Psoas muscle (tissue), 8 donors: ENCODE measurements around the gene TAT. TPM values are rescaled to one million over a fixed set of nuclear protein-coding genes. Genes with fewer than 3 reads are reported as not detected.

Experiments
- ATAC-seq, 4 donors: fragments of 200-7000 bp; cut with Tn5 transposase; one replicate each; pipeline ENCODE4 v1.9.1; 2020; ENCODE audit warnings: moderate library complexity in 3 of 4, mild to moderate bottlenecking in 2 of 4
- DNase-seq, 2 donors: peaks; one replicate each; pipeline ENCODE4 v3.0.0-alpha.2; 2020
- H3K27ac ChIP-seq: fragments of 200-600 bp; one replicate; pipeline ENCODE4 v1.8.0; 2022
- H3K27me3 ChIP-seq, 3 donors: fragments of 200-600 bp in 1 of 3; one replicate each; pipeline versions ENCODE4 v1.6.1 to v1.8.0; 2013 to 2022; ENCODE audit warnings: low read length in 2 of 3, mild to moderate bottlenecking in 2 of 3, moderate library complexity in 1 of 3; ENCODE audit not compliant: insufficient read depth in 3 of 3
- H3K36me3 ChIP-seq, 2 donors: fragments of 200-600 bp in 1 of 2; one replicate each; pipeline versions ENCODE4 v1.6.1 to v1.8.0; 2013 to 2022; ENCODE audit warnings: low read depth in 1 of 2, mild to moderate bottlenecking in 1 of 2, moderate library complexity in 1 of 2; ENCODE audit not compliant: insufficient read depth in 1 of 2
- H3K4me1 ChIP-seq: fragments of 200-600 bp; one replicate; pipeline ENCODE4 v1.8.0; 2022
- H3K4me3 ChIP-seq: fragments of 200-600 bp; one replicate; pipeline ENCODE4 v1.8.0; 2022; ENCODE audit warnings: mild to moderate bottlenecking
- H3K9me3 ChIP-seq: fragments of 200-600 bp; one replicate; pipeline ENCODE4 v1.8.0; 2022
- WGBS, 3 donors: extraction: QIAGEN DNeasy Blood & Tissue Kit; methylation state at CpG; one replicate each; pipeline versions ENCODE4 v1.1.6 to v1.1.7; 2013; 5-methylcytosine and 5-hydroxymethylcytosine counted together
- intact Hi-C, 2 donors: fragments of 100-400 bp; cut with DNase I; formaldehyde crosslinking; loops; one replicate each; pipeline versions ENCODE4 v1.11.0 to v1.14.2; 2022
- long read RNA-seq, 2 donors: library from polyadenylated mRNA; unstranded; transcript quantifications; one replicate each; pipeline ENCODE4 v2.0.0, GENCODE V29; 2021
- polyA plus RNA-seq, 3 donors: library from polyadenylated mRNA; stranded (reverse); fragments of 200-250 nt; gene quantifications; one replicate each; pipeline ENCODE4 v1.2.3, GENCODE V29; 2013
- total RNA-seq, 4 donors: library from RNA; stranded (reverse); fragmentation: NEBNext Ultra II Directional in 2 of 4; extraction: Animal tissue kit (Norgen Biotek cat#: 25700) in 2 of 4; gene quantifications; one replicate each; pipeline versions ENCODE4 v1.2.1 to v1.2.4, GENCODE V29; 2021 to 2023
- TF ChIP-seq, protein P1 (sequence below): fragments of 200-600 bp; IDR thresholded peaks from one replicate; pipeline ENCODE4 v1.8.0; 2022; ENCODE audit warnings: antibody characterized with exemption
- donor health status: healthy with polysubstance abuse.
- donor health status: DM: no; HTN: no; CAD: no; lungs with moderate emphysema.
- donor health status: Bipolar disorder and iron deficiency.
- donor health status: healthy.
- donor health status: DM: yes; HTN: yes; CAD: no.
- donor health status: DM: no; HTN: no; CAD: no.
- donor health status: DM: no; HTN: no; CAD: no.
- donor health status: DM: yes; HTN: yes; CAD: no.

TAT gene
- under 1 TPM in 2 of 4 donors, not detected in 2; 0.17 to 0.26 TPM for total RNA-seq
- polyA plus RNA-seq: not detected
- long read RNA-seq, donor 1: 0 reads
- long read RNA-seq, donor 2: 0 reads

DNA sequence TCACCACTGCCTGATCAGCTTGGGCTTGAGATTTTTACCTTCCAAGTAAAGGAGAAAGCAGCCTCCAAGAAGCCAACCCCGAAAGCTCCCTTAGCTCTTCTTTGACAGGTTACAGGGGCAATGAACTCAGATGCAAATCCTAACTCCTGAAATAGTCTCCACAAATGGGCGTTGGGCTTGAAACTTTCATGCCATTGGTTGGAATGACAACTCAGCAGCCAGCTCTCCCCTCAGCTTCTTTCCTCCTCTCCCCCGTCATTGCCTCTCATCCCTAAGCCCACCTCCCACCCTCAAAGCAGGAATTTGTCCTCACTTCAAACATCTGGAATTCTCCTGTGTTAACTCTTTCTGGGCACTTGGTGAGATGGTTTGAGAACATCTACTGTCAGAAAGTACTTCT lies at the start of gene TAT:
Gene TAT (minus strand): TSS at position 122 of the 400 bp plus-strand sequence. CDS start 677 bp downstream, outside the sequence.
- WGBS, 3 donors: 17 to 28% (median 19%) methylated on average over 3 of the region's 3 CpGs

DNA sequence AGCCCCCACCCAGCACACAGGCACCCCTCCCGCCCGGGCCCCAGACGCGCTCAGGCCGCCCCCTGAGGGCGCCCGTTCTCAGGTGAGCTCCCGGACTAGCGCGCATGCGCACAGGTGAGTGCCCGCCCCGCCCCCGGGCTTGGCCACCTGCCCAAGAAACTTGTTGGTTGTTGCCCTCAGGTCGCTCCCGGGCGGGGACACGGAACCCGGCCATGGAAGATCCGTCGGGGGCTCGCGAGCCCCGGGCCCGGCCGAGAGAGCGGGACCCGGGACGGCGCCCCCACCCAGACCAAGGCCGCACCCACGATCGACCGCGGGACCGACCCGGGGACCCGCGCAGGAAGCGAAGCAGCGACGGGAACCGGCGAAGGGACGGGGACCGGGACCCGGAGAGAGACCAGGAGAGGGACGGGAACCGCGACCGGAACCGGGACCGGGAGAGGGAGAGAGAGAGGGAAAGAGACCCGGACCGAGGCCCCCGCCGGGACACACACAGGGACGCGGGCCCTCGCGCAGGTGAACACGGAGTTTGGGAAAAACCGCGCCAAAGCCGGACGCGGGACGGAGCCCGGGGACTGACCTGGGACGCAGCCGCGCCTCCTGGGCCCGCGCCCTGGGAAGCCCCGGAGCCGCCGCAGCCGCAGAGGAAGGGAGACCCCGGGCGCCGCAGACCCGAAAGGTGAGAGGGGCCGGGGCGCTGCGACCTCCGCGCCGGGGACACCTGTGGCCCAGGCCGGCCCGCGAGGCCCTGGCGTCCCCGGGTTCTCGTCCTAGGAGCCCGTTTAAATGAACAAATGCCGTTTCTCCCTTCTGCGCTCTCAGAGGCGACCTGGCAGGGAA lies 49.3 kb upstream of the TAT start, which contains the start of gene MARVELD3:
Gene MARVELD3 (plus strand): TSS at position 167 of the 840 bp plus-strand sequence. CDS start 46 bp downstream, at position 213.
- peaks cover 0 to 52% (median 17%) of the 10 kb centered on the region in 3 donors for H3K27me3 ChIP-seq
- 0 to 1% (median 1%) methylated on average over 79 to 98 of the region's 98 CpGs for WGBS, 3 donors

More for the DNA sequence above, at the start of gene TAT:
- H3K9me3 ChIP-seq: no peaks in the 10 kb centered on the region
- DNase-seq: no peak
- H3K27me3 ChIP-seq: peaks cover 0 to 2% (median 2%) of the 10 kb centered on the region in 3 donors
- TF ChIP-seq, protein P1, sequence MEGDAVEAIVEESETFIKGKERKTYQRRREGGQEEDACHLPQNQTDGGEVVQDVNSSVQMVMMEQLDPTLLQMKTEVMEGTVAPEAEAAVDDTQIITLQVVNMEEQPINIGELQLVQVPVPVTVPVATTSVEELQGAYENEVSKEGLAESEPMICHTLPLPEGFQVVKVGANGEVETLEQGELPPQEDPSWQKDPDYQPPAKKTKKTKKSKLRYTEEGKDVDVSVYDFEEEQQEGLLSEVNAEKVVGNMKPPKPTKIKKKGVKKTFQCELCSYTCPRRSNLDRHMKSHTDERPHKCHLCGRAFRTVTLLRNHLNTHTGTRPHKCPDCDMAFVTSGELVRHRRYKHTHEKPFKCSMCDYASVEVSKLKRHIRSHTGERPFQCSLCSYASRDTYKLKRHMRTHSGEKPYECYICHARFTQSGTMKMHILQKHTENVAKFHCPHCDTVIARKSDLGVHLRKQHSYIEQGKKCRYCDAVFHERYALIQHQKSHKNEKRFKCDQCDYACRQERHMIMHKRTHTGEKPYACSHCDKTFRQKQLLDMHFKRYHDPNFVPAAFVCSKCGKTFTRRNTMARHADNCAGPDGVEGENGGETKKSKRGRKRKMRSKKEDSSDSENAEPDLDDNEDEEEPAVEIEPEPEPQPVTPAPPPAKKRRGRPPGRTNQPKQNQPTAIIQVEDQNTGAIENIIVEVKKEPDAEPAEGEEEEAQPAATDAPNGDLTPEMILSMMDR: no peak
- no peaks in the 10 kb centered on the region for H3K36me3 ChIP-seq
- intact Hi-C loops: no loop called here
- H3K27ac ChIP-seq: no peak within 1 kb of the TSS
- no peaks in the 10 kb centered on the region for H3K4me1 ChIP-seq
- no peak for ATAC-seq
- H3K4me3 ChIP-seq: no peak within 1 kb of the TSS

GRCh38 chr16:71625113-71625850 lies 48.4 kb upstream of the TAT start:
- H3K4me1 ChIP-seq: no peaks in the 10 kb centered on the region
- intact Hi-C loops: no loop called here
- no peak overlapping the region for H3K4me3 ChIP-seq
- TF ChIP-seq, protein P1: no peak
- WGBS, 3 donors: 90 to 91% (median 91%) methylated on average over 7 of the region's 7 CpGs
- H3K9me3 ChIP-seq: no peaks in the 10 kb centered on the region
- H3K36me3 ChIP-seq: no peaks in the 10 kb centered on the region
- H3K27me3 ChIP-seq: peaks cover 0 to 52% (median 17%) of the 10 kb centered on the region in 3 donors
- ATAC-seq (no peak), DNase-seq (no peak)
- no peak overlapping the region for H3K27ac ChIP-seq

More for the DNA sequence above, 49.3 kb upstream of the TAT start, which contains the start of gene MARVELD3:
- TF ChIP-seq, protein P1: no peak
- intact Hi-C loops: no loop called here
- H3K27ac ChIP-seq: no peak within 1 kb of the TSS
- DNase-seq: no peak
- no peaks in the 10 kb centered on the region for H3K36me3 ChIP-seq
- no peaks in the 10 kb centered on the region for H3K4me1 ChIP-seq
- peak within 1 kb of the TSS; percentile 54 for H3K4me3 ChIP-seq
- no peaks in the 10 kb centered on the region for H3K9me3 ChIP-seq
- ATAC-seq: no peak

GRCh38 chr16:71623597-71623996 lies 46.7 kb upstream of the TAT start:
- H3K9me3 ChIP-seq: no peaks in the 10 kb centered on the region
- peaks cover 0 to 51% (median 17%) of the 10 kb centered on the region in 3 donors for H3K27me3 ChIP-seq
- no peak overlapping the region for H3K4me3 ChIP-seq
- WGBS, 3 donors: 63 to 75% (median 73%) methylated on average over 3 of the region's 3 CpGs
- intact Hi-C loops: no loop called here
- no peak for DNase-seq
- ATAC-seq: no peak
- no peak overlapping the region for H3K27ac ChIP-seq
- TF ChIP-seq, protein P1: no peak
- H3K4me1 ChIP-seq: no peaks in the 10 kb centered on the region
- H3K36me3 ChIP-seq: no peaks in the 10 kb centered on the region
